HG03095 (cell line): ENCODE data around the gene QRFPR.
"Not testable (repeated sequence)": the region's sequence is repeated elsewhere in the genome, so short reads cannot be mapped to it uniquely, and the experiment has no call there.

Experiments used
- ATAC-seq: cut with Tn5 transposase; IDR thresholded peaks from one replicate; pipeline ENCODE4 v1.9.1; 2021; ENCODE audit warnings: moderate library complexity; ENCODE audit not compliant: unreplicated experiment

QRFPR gene

GRCh38 chr4:121339824-121340223 is 41.0 kb downstream of the QRFPR start:
- ATAC-seq: no peak

- ATAC-seq: no peak
These were observed 41.5 kb downstream of the QRFPR start for GRCh38 chr4:121339307-121339706.

- ATAC-seq: no peak
These were observed 42.3 kb downstream of the QRFPR start for GRCh38 chr4:121338518-121338917.

- no peak for ATAC-seq
These were observed 44.1 kb downstream of the QRFPR start for GRCh38 chr4:121336706-121337105.

GRCh38 chr4:121330180-121330665 is 50.6 kb downstream of the QRFPR start:
- ATAC-seq: no peak

- no peak for ATAC-seq
These were observed 54.2 kb downstream of the QRFPR start for GRCh38 chr4:121326597-121326996.

GRCh38 chr4:121324331-121324730 is 56.5 kb downstream of the QRFPR start:
- ATAC-seq: no peak

- no peak for ATAC-seq
These were observed 59.4 kb downstream of the QRFPR start for GRCh38 chr4:121321466-121321865.

- no peak for ATAC-seq
These were observed 64.7 kb downstream of the QRFPR start for GRCh38 chr4:121316091-121316490.

GRCh38 chr4:121313430-121313829 is 67.4 kb downstream of the QRFPR start:
- not testable (repeated sequence) for ATAC-seq

- ATAC-seq: no peak
These were observed 72.0 kb downstream of the QRFPR start for GRCh38 chr4:121308828-121309227.

- ATAC-seq: no peak
These were observed 72.5 kb downstream of the QRFPR start for GRCh38 chr4:121308328-121308663.

GRCh38 chr4:121307445-121308327 is 73.1 kb downstream of the QRFPR start:
- ATAC-seq: peak; percentile 97

GRCh38 chr4:121306931-121307330 is 73.9 kb downstream of the QRFPR start:
- no peak for ATAC-seq

GRCh38 chr4:121304893-121305292 is 75.9 kb downstream of the QRFPR start:
- ATAC-seq: no peak

GRCh38 chr4:121299367-121299766 is 81.5 kb downstream of the QRFPR start:
- ATAC-seq: no peak

- no peak for ATAC-seq
These were observed 97.5 kb downstream of the QRFPR start for GRCh38 chr4:121283319-121283718.

- ATAC-seq: no peak
These were observed 100.4 kb downstream of the QRFPR start for GRCh38 chr4:121280425-121280824.

- peak; percentile 80 for ATAC-seq
These were observed 101.9 kb downstream of the QRFPR start for GRCh38 chr4:121278811-121279368.
